Left kidney (tissue), 8 donors: ENCODE data around the gene POLD4. TPM values are rescaled to one million over a fixed set of nuclear protein-coding genes. Genes with fewer than 3 reads are reported as not detected.
"Not testable (repeated sequence)": the region's sequence is repeated elsewhere in the genome, so short reads cannot be mapped to it uniquely, and the experiment has no call there.

ENCODE experiments used
- DNase-seq: peaks from one replicate; pipeline ENCODE4 v3.0.0-alpha.2; 2013
- long read RNA-seq, 8 donors: transcript quantifications; one replicate each; lab custom pipeline, GENCODE V29; 2026
- polyA plus RNA-seq: library from polyadenylated mRNA; unstranded; fragments of 120-200 nt; gene quantifications from one replicate; pipeline ENCODE4 v1.2.1, GENCODE V29; 2013; ENCODE audit not compliant: insufficient read length

The POLD4 gene
- 25.2 TPM for polyA plus RNA-seq
- long read RNA-seq, donor 1, transcript POLD4-205 (4 exons, 1,486 nt), result minor isoform, 8 of 29 reads
- long read RNA-seq, donor 1, transcript POLD4-201 (4 exons, 918 nt), result major isoform, 13 of 29 reads
- long read RNA-seq, donor 1, partial matches to known transcripts, result 0 of 29 reads
- long read RNA-seq, donor 1, other reads (novel, unspliced or antisense), result 0 of 29 reads
- long read RNA-seq, donor 2, transcript POLD4-201 (4 exons, 918 nt), result major isoform, 14 of 27 reads
- long read RNA-seq, donor 2, transcript POLD4-205 (4 exons, 1,486 nt), result minor isoform, 8 of 27 reads
- long read RNA-seq, donor 2, partial matches to known transcripts, result 0 of 27 reads
- long read RNA-seq, donor 2, other reads (novel, unspliced or antisense), result 0 of 27 reads
- long read RNA-seq, donor 3, transcript POLD4-205 (4 exons, 1,486 nt), result major isoform, 6 of 17 reads
- long read RNA-seq, donor 3, transcript POLD4-201 (4 exons, 918 nt), result minor isoform, 5 of 17 reads
- long read RNA-seq, donor 3, partial matches to known transcripts, result 0 of 17 reads
- long read RNA-seq, donor 3, other reads (novel, unspliced or antisense), result 0 of 17 reads
- long read RNA-seq, donor 4, partial matches to known transcripts, result 0 of 3 reads
- long read RNA-seq, donor 4, other reads (novel, unspliced or antisense), result 0 of 3 reads
- long read RNA-seq, donor 5, transcript POLD4-205 (4 exons, 1,486 nt), result minor isoform, 9 of 41 reads
- long read RNA-seq, donor 5, transcript POLD4-201 (4 exons, 918 nt), result major isoform, 25 of 41 reads
- long read RNA-seq, donor 5, partial matches to known transcripts, result 0 of 41 reads
- long read RNA-seq, donor 5, other reads (novel, unspliced or antisense), result 0 of 41 reads
- long read RNA-seq, donor 6, transcript POLD4-201 (4 exons, 918 nt), result major isoform, 10 of 25 reads
- long read RNA-seq, donor 6, transcript POLD4-205 (4 exons, 1,486 nt), result minor isoform, 9 of 25 reads
- long read RNA-seq, donor 6, partial matches to known transcripts, result 0 of 25 reads
- long read RNA-seq, donor 6, other reads (novel, unspliced or antisense), result 0 of 25 reads
- long read RNA-seq, donor 7, transcript POLD4-205 (4 exons, 1,486 nt), result minor isoform, 8 of 34 reads
- long read RNA-seq, donor 7, transcript POLD4-201 (4 exons, 918 nt), result major isoform, 22 of 34 reads
- long read RNA-seq, donor 7, partial matches to known transcripts, result 0 of 34 reads
- long read RNA-seq, donor 7, other reads (novel, unspliced or antisense), result 0 of 34 reads
- long read RNA-seq, donor 8, partial matches to known transcripts, result 0 of 7 reads
- long read RNA-seq, donor 8, other reads (novel, unspliced or antisense), result 0 of 7 reads

DNA sequence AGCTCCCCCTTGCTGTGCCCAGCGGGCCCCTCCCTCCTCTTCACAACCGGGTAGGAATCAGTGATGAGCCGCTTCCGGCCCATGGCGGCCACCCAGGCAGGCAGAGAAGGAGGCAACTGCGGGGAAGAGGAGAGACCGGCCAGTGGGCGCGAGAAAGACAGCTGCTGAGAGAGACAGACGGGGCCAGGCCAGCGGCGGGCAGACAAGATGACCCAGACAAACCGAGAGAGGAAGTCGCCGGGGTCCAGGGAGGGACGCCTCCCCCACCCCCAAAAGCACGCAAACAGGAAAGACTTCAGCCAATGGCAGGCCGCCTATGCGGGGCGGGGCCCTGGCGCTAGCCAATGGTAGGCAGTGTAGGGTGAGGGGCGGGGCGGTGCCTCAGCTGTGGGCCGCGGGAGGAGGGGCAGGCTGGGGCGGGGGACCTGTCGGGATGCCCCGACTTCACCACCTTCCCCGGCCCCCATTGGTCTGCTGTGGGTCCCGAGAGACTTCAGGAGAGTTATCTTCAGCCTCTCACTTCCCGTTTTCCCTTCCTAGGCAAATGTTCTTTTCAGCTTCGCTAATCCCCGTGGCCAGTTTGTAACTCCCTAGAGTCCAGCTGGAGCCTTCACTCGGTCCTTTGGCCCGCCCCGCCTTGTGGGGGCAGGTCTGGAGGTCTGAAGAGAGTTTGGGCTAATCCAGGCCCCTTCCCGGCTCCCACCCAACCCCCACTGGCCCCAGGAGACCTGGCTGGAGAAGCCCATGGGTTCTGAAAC lies at the start of gene POLD4:
POLD4 (minus strand) TSS at position 230 of the 758 bp plus-strand sequence; CDS start at position 83, 147 bp downstream.
- DNase-seq, result peak; percentile 93

GRCh38 chr11:67403085-67403484 lies 49.7 kb upstream of the POLD4 start:
- DNase-seq, result not testable (repeated sequence)

DNA sequence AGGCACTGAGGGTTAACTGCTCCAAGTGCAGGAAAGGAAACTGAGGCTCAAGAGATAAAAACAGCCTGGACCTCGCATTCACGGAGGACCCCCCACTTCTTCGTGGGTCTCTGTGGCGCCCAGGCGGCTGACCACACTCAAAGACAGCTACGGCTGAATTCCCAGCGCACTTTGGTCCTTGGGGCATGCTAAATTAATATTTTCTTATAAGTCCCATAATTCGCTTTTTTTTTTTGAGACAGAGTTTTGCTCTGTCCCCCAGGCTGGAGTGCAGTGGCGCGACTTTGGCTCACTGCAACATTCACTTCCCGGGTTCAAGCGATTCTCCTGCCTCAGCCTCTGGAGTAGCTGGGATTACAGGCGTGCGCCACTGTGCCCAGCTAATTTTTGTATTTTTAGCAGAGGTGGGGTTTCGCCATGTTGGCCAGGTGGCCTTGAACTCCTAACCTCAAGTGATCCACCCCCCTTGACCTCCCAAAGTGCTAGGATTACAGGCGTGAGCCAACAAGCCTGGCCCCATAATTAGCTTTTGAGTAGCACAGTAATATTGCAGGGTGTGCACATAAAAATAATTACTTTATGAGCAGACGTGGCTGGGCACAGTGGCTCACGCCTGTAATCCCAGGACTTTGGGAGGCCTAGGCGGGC lies 49.0 kb upstream of the POLD4 start:
- DNase-seq, result not testable (repeated sequence)

- peak; percentile 86 for DNase-seq
These were observed 48.3 kb upstream of the POLD4 start, which contains the start of gene PPP1CA for GRCh38 chr11:67401495-67402191. Gene PPP1CA, minus strand, starts transcription at chr11:67401858. Its CDS starts 76 bp downstream, at chr11:67401782.

- DNase-seq, result no peak
These were observed 47.7 kb upstream of the POLD4 start for GRCh38 chr11:67400942-67401494.

- DNase-seq, result no peak
These were observed 47.0 kb upstream of the POLD4 start for GRCh38 chr11:67400251-67400941.

DNA sequence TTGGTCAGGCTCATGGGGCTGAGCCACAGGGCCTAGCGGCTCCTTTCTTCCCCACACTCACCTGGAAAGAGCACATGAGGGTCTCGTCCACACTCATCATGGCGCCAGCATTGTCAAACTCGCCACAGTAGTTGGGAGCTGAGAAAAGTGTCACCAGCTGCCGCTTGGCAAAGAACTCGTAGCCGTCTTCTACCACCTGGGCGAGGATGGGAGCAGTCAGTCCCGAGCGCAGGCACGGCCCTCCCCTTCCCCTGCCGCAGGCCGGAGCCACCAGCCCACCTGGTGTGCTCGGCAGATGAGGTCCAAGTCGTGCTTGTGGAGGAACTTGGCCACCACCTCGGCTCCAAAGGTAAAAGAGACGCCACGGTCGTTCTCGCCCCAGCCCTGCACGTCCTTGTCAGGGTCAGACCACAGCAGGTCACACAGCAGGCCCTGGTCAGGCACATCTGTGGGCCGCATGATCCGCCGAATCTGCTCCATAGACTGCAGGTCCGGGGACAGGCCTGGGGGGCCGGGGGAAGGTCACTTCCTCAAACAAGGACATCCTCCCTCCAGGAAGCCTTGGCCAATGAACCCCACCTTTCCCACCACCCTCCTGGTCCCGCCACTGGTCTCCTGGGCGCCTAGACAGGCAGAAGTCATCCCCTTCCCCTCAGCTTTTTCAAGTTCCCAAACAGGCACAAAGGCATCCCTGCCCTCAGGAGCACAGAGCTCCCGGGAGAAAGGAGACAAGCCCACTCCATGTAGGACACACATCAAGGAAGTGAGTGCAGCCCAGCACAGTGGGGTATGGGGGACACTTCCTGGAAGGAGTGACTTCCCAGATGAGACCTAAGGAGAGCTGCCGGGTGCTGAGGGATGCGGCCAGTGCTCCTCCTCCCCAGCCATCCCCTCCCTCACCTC lies 45.6 kb upstream of the POLD4 start:
- DNase-seq, result no peak

DNA sequence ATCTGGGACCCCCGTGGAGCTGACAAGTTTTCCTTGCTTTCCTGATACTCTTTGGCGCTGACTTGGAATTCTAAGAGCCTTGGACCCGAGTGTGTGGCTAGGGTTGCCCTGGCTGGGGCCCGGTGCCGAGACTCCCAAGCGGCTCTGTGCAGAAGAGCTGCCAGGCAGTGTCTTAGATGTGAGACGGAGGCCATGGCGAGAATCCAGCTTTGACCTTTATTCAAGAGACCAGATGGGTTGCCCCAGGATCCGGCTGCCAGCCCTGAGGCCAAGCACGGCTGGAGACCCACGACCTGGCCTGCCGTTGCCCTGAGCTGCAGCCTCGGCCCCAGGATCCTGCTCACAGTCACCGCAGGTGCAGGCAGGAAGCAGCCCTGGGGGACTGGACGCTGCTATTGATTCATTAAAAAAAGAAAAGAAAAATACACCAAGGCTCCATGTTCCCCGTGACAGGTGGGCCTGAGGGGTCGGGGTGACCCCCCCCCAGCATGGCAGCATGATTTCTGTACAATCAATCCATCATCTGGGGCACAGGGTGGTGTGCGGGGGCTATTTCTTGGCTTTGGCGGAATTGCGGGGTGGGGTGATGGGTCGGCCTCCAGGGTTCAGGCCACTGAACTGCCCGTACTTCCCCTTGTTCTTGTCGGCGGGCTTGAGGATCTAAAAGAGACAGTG lies 44.8 kb upstream of the POLD4 start:
- no peak for DNase-seq

DNA sequence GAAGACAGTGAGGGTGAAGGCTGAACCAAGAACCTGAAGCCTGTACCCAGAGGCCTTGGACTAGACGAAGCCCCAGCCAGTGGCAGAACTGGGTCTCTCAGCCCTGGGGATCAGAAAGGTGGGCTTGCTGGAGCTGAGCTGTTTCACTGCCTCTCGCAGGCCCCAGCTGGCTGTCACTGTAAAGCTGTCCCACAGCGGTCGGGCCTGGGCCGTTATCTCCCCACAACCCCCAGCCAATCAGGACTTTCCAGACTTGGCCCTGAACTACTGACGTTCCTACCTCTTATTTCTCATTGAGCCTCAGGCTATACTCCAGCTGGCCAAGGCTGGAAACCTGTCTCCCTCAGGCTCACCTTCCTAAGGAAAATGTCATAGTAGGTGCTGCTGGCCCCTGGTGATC lies 44.2 kb upstream of the POLD4 start:
- no peak for DNase-seq

DNA sequence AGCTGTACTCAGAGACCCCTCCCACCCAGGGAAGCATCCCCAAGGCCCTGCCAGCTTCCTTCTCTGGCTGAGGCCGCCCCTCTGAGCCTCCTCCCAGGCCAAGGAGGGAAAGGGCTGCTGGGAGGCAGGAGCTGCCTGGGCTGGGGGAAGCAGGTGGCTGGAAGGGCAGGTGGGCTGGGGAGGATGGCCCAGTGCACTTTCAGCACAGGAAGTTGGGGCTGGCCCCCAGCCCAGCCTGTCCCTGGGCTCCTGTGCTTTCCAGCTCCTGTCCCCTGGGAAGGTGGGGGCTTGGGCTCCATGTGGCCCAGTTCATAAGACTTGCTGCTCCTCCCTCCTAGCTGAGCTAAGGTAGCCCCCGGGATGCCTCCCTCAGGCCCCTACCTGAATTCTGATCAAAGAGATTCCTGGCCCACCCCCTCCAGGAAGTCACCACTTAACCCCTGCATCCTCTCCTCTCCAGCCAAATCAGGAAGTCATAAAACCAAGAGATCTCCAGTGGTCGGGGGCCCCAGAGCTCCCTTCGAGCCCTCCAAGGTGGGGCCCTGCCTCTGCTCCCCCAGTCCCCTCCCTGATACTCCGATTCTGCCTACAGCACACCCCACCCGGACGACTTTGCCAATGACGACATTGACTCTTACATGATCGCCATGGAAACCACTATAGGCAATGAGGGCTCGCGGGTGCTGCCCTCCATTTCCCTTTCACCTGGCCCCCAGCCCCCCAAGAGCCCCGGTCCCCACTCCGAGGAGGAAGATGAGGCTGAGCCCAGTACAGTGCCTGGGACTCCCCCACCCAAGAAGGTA lies 43.4 kb upstream of the POLD4 start:
- DNase-seq, result no peak

GRCh38 chr11:67396259-67396581 lies 42.9 kb upstream of the POLD4 start:
- DNase-seq, result no peak

DNA sequence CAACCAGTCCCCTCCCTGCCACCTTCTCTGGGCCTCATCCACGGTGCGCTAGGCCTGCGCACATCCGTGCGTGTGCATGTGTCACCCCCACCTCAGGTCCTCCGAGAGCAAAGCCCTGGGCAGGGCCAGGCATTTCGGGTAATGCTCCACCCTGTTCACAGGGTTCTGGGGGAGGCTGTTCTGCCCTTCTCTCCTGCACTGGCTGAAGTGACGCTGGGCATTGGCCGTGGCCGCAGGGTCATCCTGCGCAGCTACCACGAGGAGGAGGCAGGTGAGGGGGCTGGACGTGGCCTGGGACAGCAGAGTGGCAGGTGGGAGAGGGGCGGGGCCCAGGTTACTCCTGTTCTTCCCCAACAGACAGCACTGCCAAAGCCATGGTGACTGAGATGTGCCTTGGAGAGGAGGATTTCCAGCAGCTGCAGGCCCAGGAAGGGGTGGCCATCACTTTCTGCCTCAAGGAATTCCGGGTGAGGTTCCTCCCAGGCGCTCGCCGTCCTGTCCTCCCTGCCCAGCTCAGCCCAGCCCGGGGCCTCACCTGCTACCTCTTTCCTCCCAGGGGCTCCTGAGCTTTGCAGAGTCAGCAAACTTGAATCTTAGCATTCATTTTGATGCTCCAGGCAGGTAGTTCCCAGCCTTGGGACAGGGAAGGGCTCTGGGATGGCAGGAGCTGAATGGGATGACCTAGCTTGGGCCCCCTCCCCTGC lies 42.4 kb upstream of the POLD4 start:
- DNase-seq, result no peak

GRCh38 chr11:67393990-67394389 lies 40.6 kb upstream of the POLD4 start:
- DNase-seq, result no peak

GRCh38 chr11:67393437-67393836 lies 40.1 kb upstream of the POLD4 start:
- no peak for DNase-seq

- no peak for DNase-seq
These were observed 38.9 kb upstream of the POLD4 start for GRCh38 chr11:67392183-67392715.
